SK-N-SH (cell line): ENCODE data around the gene PIP4K2C.

Source experiments
- EP300 ChIP-seq, 2 experiments: IDR thresholded peaks; 2 replicates each; pipeline versions ENCODE4 v1.4.0 to v1.6.1; 2012; ENCODE audit warnings: borderline replicate concordance in 1 of 2, low read depth in 1 of 2, low read length in 1 of 2
- EZH2phosphoT487 ChIP-seq: fragments of 200-600 bp; sonication (generic); IDR thresholded peaks from 2 replicates; pipeline ENCODE4 v1.6.1; 2017; ENCODE audit warnings: low read depth, mixed run types, mild to moderate bottlenecking, antibody characterized with exemption, moderate library complexity, borderline replicate concordance
- MXI1 ChIP-seq: IDR thresholded peaks from 2 replicates; pipeline ENCODE4 v1.6.1; 2012; ENCODE audit warnings: mild to moderate bottlenecking, low read depth, low read length, improper control_type of control experiment
- TEAD4 ChIP-seq: IDR thresholded peaks from 2 replicates; pipeline ENCODE4 v1.4.0; 2012; ENCODE audit warnings: mild to moderate bottlenecking, borderline replicate concordance; ENCODE audit not compliant: insufficient read depth
- YY1 ChIP-seq: IDR thresholded peaks from 2 replicates; pipeline ENCODE4 v1.4.0; 2012; ENCODE audit warnings: low read depth, mild to moderate bottlenecking
- TF ChIP-seq, protein P1 (sequence below): fragments of 200-600 bp; sonication (generic); IDR thresholded peaks from 2 replicates; pipeline ENCODE4 v1.6.1; 2017; ENCODE audit warnings: antibody characterized with exemption, mild to moderate bottlenecking, moderate library complexity
- TF ChIP-seq, protein P2 (sequence below): fragments of 150-350 bp; IDR thresholded peaks from 2 replicates; pipeline ENCODE4 v1.6.1; 2017; ENCODE audit warnings: antibody characterized with exemption, low read length, low read depth, borderline replicate concordance
- TF ChIP-seq, protein P3 (sequence below): IDR thresholded peaks from 2 replicates; pipeline ENCODE4 v1.4.0; 2012; ENCODE audit warnings: low read depth, borderline replicate concordance
- TF ChIP-seq, protein P4 (sequence below): IDR thresholded peaks from 2 replicates; pipeline ENCODE4 v1.4.0; 2012; ENCODE audit warnings: low read depth
- TF ChIP-seq, protein P5 (sequence below): IDR thresholded peaks from 2 replicates; pipeline ENCODE4 v1.6.1; 2012; ENCODE audit warnings: mild to moderate bottlenecking, low read depth, low read length, moderate library complexity

DNA sequence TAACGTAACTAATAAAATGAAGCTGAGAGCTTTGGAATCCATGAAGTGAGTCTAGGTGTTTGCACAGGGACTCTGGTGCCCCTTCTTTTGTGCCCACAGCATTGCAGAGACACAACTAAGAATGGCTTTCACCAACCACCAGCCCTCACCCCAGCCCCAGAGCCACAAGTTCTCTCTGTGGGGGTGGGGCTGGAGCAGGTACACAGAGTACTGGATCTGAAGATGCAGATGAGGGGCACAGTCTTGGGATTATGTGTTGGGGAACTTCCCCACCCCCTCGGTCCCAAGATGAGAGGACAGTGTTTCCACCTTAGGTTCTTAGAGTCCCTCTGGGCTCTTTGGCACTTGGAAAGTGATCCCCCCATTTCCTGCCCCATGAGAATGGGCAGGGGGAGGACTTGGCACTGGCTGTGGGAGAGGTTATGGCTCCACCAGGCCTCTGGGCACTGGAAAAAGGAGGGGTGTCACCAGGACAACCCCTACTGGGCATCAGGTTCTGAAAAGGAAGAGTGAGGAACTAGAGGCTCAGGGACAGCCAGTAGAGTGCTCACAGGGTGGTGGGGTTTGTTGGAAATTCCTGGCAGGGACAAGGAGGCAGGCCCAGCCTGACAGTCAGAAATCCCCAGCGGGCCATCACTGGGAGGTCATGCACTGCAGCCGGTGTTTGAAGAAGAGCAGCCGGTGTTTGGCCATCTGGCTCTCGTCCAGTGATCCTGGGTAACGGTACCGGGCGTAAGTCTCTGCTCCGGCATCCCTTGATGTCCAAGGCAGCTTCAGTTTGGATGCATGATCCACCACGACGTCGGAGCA is 35.3 kb downstream of the PIP4K2C start:
- TF ChIP-seq, protein P1, sequence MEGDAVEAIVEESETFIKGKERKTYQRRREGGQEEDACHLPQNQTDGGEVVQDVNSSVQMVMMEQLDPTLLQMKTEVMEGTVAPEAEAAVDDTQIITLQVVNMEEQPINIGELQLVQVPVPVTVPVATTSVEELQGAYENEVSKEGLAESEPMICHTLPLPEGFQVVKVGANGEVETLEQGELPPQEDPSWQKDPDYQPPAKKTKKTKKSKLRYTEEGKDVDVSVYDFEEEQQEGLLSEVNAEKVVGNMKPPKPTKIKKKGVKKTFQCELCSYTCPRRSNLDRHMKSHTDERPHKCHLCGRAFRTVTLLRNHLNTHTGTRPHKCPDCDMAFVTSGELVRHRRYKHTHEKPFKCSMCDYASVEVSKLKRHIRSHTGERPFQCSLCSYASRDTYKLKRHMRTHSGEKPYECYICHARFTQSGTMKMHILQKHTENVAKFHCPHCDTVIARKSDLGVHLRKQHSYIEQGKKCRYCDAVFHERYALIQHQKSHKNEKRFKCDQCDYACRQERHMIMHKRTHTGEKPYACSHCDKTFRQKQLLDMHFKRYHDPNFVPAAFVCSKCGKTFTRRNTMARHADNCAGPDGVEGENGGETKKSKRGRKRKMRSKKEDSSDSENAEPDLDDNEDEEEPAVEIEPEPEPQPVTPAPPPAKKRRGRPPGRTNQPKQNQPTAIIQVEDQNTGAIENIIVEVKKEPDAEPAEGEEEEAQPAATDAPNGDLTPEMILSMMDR, result no peak
- no peak for TF ChIP-seq EZH2phosphoT487
- TF ChIP-seq, protein P2, sequence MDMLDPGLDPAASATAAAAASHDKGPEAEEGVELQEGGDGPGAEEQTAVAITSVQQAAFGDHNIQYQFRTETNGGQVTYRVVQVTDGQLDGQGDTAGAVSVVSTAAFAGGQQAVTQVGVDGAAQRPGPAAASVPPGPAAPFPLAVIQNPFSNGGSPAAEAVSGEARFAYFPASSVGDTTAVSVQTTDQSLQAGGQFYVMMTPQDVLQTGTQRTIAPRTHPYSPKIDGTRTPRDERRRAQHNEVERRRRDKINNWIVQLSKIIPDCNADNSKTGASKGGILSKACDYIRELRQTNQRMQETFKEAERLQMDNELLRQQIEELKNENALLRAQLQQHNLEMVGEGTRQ, result no peak
- TF ChIP-seq, protein P3, sequence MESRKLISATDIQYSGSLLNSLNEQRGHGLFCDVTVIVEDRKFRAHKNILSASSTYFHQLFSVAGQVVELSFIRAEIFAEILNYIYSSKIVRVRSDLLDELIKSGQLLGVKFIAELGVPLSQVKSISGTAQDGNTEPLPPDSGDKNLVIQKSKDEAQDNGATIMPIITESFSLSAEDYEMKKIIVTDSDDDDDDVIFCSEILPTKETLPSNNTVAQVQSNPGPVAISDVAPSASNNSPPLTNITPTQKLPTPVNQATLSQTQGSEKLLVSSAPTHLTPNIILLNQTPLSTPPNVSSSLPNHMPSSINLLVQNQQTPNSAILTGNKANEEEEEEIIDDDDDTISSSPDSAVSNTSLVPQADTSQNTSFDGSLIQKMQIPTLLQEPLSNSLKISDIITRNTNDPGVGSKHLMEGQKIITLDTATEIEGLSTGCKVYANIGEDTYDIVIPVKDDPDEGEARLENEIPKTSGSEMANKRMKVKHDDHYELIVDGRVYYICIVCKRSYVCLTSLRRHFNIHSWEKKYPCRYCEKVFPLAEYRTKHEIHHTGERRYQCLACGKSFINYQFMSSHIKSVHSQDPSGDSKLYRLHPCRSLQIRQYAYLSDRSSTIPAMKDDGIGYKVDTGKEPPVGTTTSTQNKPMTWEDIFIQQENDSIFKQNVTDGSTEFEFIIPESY, result no peak
- TF ChIP-seq MXI1, result no peak
- TF ChIP-seq, protein P4, sequence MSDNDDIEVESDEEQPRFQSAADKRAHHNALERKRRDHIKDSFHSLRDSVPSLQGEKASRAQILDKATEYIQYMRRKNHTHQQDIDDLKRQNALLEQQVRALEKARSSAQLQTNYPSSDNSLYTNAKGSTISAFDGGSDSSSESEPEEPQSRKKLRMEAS, result no peak
- no peak for TF ChIP-seq EP300 (IDR thresholded peaks at IDR 0.05; ENCODE audit: borderline replicate concordance in 1 of 2, low read depth in 1 of 2, low read length in 1 of 2)
- TF ChIP-seq, protein P5, sequence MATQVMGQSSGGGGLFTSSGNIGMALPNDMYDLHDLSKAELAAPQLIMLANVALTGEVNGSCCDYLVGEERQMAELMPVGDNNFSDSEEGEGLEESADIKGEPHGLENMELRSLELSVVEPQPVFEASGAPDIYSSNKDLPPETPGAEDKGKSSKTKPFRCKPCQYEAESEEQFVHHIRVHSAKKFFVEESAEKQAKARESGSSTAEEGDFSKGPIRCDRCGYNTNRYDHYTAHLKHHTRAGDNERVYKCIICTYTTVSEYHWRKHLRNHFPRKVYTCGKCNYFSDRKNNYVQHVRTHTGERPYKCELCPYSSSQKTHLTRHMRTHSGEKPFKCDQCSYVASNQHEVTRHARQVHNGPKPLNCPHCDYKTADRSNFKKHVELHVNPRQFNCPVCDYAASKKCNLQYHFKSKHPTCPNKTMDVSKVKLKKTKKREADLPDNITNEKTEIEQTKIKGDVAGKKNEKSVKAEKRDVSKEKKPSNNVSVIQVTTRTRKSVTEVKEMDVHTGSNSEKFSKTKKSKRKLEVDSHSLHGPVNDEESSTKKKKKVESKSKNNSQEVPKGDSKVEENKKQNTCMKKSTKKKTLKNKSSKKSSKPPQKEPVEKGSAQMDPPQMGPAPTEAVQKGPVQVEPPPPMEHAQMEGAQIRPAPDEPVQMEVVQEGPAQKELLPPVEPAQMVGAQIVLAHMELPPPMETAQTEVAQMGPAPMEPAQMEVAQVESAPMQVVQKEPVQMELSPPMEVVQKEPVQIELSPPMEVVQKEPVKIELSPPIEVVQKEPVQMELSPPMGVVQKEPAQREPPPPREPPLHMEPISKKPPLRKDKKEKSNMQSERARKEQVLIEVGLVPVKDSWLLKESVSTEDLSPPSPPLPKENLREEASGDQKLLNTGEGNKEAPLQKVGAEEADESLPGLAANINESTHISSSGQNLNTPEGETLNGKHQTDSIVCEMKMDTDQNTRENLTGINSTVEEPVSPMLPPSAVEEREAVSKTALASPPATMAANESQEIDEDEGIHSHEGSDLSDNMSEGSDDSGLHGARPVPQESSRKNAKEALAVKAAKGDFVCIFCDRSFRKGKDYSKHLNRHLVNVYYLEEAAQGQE, result no peak
- TF ChIP-seq YY1, result no peak
- TF ChIP-seq TEAD4, result no peak
